ENCODE measurements around the gene LCE6A.
A peak's percentile ranks its signal among the peaks of the same experiment; 100 is the strongest.

LCE6A gene

DNA sequence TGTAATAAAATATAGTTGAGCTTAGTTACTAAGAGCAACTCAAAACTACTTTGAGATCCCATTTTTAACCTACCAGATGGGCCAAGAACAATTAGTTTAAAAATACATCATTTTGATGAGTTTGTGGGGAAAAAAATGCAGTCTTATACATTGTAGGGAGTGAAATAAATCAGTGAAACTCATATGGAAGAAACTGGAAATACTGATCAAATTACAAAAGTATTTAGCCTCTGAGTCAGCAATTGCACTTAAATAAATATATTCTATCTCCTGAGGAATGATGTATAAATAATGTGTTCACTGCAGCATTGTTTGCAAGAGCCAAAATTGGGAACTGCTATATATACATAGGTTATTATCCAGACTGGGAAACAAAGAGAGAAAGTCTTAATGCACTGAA is 30.8 kb downstream of the LCE6A start:
- DNase-seq (ENCODE audit: low read depth in 2 of 2), result peak; percentile 29 to 42

DNA sequence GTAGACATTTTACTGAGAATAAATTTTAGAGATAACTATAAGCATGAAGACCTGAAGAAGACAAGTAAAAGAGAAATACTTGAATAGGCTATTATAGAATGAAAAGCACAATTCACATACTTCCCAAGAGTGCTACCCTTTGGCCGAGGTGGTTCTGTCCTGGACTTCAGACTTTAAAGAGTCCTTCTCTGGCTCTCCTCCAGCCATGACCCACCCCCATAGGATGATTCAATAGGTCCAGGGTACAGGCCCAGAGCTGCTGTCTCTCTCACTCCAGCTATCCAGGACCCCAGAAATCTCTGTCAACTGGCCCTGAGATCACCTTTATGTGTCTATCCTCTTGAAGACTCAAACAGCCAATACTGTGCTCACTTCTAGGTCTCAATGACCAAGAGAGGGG is 34.2 kb downstream of the LCE6A start:
- DNase-seq (ENCODE audit: low read depth in 2 of 2), result no peak

DNA sequence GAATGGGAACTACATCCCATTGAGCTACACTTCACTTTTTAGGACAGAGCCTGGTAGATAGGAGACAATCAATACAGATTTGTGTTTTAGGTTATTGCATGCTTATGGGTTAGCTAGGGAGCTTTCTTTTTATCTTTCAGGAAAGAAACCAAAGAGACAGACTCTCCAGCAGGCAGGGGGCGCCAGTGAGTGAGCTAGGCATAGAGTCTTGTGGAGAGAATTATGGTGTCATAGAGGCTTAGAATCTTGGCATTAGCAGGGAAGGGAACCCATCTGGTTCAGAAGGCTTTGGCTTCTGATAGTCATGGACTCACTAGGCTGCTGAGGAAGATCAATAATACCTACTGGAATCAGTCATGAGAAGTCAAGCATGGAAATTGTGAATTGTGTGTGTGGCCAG is 35.4 kb downstream of the LCE6A start, which contains the start of gene SMCP:
Gene SMCP, plus strand, starts transcription at position 281 of the 400 bp plus-strand sequence. CDS start 6,101 bp downstream, outside the sequence.
- DNase-seq (ENCODE audit: low read depth in 2 of 2), result no peak

DNA sequence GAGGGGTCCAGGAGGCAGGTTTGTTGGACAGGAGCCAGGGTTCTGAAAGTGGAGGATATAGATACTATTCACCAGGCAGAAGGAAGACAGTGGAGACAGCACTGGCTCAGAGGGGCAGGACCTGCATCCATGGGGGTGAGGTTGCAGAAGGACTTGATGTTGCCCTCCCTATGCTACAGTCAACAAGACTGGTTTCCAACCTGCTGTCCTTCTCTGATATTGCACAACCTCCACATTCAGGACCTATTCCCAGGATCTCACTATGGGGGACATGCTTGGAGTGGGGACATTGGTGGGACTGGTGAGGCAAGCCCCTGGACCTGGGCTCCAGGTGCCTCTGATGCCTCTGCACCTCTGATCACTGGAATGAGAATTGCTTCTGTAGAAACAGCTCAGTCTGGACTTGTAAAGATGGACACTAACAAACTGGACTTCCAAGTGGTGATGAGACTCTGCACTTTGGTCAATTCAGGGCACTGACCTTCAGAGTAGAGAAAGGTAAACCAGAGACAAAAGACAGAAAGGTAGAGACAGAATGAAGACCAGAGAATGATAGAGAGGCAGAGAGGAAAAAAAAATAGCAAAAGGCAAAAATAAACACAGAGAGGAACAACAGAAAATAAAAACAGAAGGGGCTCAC is 37.0 kb downstream of the LCE6A start:
- DNase-seq (ENCODE audit: low read depth in 2 of 2), result no peak

DNA sequence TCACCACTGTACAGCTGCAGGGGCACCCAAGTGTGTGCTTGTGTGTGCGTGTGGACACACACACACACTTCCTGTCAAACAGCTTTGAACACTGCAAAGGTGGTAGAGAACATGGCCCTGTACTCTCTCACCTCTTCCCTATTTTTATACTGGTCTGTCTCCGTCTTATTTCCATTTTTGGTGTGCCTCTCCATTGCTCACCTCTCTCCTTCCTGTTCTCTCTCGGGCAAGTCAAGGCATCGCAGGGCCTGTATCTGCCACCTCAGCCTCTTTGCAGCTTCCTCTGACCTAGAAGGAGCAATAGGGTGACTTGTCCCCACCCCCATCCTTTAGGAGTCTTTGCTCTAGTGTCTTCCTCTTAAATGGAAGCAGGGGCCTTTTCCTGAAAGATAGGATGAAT is 37.7 kb downstream of the LCE6A start:
- no peak for DNase-seq (ENCODE audit: low read depth in 2 of 2)

- DNase-seq (ENCODE audit: low read depth in 2 of 2), result no peak
Observed at GRCh38 chr1:152880907-152881306, 38.3 kb downstream of the LCE6A start.

DNA sequence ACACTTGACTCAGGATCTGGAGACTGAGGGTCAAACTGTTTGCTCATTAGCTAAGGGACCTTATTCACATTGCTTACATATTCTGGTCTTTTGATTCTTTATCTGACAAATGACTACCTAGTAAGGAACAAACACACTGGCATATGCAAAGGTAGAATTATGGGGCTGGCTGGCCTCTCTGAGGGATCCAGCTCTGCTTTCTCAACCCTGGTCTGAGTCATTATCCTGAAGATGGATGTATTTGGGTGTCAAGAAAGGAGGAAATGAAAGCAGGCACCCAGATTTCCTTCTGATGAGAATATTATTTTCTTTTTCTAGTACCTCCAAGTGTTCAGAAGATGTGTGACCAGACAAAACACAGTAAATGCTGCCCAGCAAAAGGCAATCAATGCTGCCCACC is 41.4 kb downstream of the LCE6A start:
- no peak for DNase-seq (ENCODE audit: low read depth in 2 of 2)

DNA sequence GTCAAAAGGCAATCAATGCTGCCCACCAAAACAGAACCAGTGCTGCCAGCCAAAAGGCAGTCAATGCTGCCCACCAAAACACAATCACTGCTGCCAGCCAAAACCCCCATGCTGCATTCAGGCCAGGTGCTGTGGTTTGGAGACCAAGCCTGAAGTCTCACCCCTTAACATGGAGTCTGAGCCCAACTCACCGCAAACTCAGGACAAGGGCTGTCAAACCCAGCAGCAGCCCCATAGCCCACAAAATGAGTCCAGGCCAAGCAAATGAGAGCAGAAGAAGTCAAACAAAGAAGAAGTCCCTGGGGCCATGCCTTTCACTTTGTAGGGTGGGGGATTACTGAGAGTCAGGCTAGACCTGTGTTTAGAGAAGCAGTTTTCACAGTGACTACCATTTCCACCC is 41.9 kb downstream of the LCE6A start:
- DNase-seq (ENCODE audit: low read depth in 2 of 2), result no peak

DNA sequence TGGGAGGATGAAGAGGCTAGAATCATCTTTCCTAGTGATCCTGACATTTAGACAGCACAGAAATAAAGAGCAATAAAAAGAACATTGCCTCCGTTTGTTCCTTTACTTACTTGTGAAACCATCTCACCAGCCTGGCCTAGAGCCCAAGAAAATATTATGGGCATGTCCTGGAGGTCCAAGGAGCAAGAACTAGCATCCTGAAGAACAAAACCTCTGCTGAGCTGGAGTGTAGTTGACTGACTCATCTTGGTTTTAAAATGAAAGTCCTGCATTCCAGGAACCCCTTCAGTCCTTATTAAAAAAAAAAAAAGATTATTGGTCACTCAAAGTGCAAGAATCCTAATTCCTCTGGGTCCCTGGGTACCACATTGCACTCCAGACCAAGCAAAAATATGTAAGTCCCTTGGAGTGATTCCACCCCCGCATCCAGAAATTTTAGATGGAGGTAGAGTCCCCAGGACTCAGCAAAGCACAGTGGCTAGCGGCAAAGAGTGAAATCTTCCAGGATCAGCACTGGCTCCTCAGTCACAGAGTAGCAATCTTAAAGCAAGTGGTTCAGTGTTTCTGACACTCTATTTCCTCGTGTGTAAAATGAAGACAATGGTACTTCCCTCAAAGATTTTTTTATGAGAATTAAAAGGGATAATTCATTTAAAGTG is 42.4 kb downstream of the LCE6A start:
- no peak for DNase-seq (ENCODE audit: low read depth in 2 of 2)

DNA sequence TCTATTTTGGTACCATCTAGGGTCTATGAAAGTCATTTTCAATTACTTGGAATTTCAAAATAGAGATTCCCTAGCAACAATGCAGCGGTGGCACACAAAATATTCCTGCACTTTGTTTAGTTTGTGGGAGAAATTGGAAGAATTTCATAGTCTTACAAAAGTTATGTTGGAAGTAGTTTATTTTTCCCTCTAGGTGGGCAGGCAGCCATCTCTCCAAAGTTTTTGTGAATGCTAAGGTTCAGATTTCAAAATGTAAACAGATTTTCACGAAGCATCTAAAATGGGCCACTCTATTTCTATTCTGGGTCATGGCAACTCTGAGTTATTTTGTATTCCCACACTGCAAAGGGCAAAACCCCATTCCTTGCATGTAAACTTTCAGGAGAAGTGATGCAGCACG is 43.4 kb downstream of the LCE6A start:
- no peak for DNase-seq (ENCODE audit: low read depth in 2 of 2)

GRCh38 chr1:152886758-152887409 is 44.2 kb downstream of the LCE6A start:
- no peak for DNase-seq (ENCODE audit: low read depth in 2 of 2)

- DNase-seq (ENCODE audit: low read depth in 2 of 2), result no peak
Observed at GRCh38 chr1:152888126-152888525, 45.5 kb downstream of the LCE6A start.

All from fibroblast of skin of left biceps (primary cell).